H4 (cell line): ENCODE data around the gene PROSER2. TPM values are rescaled to one million over a fixed set of nuclear protein-coding genes. Genes with fewer than 3 reads are reported as not detected.
"Not testable (repeated sequence)": the region's sequence is repeated elsewhere in the genome, so short reads cannot be mapped to it uniquely, and the experiment has no call there.

Experiments
- DNase-seq: peaks from one replicate; pipeline ENCODE4 v3.0.0-alpha.2; 2015; ENCODE audit warnings: low spot score
- total RNA-seq: library from RNA; depleted of rRNA; stranded (reverse); fragments of >200 nt; shearing (Covaris generic); gene quantifications from 2 replicates; pipeline ENCODE4 v1.2.3, GENCODE V29; 2014

The PROSER2 gene
- total RNA-seq, 1 experiment from 2014 or later: 1.9 TPM

DNA sequence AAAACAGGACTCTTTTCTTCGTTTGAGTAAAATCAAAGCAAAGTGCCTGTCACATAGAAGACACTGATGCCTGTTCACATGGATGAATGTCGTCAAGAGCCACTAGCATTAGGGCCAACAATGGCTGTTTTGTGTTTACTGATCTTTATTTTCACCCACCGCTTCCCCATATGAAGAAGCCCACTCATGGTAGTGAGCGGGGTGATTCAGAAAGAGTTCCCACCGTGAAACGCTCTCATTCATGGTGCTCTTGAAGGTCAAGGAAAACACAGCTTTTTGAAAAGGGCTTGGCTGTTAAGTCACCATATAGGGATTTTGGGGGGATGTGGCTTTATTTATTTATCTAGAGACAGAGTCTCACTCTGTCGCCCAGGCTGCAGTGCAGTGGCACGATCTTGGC lies 12.5 kb downstream of the PROSER2 start:
- no peak for DNase-seq

DNA sequence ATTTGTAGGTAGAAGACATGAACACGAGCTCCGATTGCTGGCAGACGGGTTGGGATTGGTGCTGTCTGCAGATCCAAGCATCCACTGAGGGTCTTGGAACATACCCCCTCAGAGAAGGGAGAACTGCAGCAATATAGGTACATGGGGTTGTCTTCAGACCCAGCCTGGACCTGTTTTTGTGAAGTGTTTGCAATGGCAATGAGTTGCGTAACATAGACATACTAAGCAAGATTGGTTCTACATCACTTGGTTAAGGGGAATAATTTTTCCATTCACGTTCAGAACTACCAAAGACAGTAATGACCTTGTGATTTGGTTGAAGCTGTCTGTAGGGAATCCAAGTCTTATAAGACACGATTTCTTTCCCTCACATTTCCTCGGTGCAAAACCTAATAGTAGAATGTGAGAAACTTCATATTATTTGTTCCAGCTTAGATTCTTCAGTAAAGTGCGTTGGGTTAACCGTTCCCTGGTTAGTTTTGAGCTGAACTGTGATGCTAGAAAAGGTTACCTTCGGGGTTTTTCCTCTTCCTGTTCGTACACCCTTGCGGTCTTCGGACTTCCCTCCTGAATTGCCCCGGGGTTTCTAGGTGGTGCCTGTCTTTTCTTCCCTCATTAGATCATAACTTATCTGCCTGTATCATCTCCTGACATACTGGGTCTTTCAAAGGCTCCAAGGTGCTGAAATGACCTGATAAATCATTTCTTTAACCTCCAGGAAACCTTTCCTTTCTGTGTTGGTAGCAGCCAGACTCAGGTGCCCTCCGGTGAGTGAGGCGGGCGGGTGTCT lies 14.4 kb downstream of the PROSER2 start:
- no peak for DNase-seq

DNA sequence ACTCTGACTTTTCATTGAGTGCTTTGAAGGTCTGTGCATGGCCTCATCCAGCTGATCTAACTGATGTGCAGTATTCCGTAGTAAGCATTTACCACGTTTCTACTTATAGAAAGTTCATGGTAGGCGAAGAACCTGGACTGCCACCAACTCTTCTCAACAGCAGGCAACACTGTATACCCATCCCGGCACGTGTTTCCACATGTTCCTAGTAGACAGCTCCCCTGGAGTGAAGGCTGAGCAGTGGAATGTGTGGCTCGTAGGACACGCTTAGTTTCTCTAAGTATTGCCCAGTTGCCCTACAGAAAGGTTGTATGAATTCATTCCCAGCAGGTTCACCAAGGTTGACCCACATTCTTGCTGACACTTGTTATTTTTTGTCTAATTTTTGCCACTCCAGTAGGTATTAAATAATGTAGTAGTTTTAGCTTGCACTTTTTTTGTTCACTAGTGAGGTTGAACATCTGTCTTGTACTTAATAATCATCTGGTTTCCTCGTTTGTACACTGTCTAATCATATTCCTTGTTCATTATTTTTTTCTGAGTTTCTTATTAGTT lies 15.2 kb downstream of the PROSER2 start:
- no peak for DNase-seq

DNA sequence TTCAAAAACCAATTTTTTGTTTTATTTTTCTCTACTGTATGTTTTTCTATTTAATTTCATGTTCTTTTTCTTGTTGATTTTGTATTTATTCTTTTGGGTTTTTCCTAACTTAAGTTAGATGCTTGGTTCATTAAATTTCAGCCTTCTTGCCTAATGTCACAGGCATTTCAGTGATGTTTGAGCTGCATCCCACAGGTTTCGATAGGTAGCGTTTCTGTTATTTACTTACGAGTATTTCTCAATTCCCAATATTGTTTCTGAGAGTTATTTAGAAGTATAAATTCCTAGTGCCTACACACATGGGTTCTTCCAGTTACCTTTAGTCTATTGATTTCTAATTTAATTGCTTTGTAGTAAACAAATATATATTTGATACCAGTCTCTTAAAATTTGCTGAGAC lies 18.2 kb downstream of the PROSER2 start:
- no peak for DNase-seq

DNA sequence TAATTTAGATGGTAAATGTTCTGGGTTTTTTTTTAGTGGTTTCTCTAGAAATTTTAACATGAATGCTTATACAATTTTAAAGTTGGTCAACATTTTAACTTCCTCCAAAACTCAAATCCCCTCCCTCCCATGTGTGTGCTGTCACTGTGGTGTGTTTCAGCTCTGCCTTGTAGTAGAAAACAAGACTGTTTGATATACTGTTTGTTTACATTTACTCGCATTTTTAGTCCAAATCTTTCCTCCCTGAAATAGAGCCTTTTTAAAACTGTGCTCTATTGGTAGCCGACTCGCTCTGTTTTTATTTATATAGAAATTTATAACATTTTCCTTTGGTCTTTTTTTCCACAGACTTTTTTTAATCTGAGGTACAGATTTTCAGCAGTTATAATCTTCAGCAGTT lies 19.3 kb downstream of the PROSER2 start:
- no peak for DNase-seq

DNA sequence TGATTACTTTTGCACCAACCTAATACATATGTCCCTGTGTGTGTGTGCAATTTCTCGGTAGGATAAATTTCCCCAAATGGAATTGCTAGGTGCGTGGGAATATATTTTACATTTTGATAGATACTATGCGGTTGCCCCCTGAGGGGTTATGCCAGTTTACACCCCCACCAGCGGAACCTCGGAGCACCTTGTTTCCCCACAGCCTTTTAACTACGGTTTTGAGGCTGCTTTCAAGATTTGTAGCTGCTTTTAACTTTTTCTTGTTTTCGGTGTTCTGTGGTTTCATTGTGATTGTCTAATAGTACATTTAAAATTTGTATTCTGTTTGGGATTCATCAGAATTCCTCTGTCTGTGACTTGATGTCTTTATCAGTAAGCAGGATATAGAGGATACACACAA lies 22.0 kb downstream of the PROSER2 start:
- DNase-seq: no peak

DNA sequence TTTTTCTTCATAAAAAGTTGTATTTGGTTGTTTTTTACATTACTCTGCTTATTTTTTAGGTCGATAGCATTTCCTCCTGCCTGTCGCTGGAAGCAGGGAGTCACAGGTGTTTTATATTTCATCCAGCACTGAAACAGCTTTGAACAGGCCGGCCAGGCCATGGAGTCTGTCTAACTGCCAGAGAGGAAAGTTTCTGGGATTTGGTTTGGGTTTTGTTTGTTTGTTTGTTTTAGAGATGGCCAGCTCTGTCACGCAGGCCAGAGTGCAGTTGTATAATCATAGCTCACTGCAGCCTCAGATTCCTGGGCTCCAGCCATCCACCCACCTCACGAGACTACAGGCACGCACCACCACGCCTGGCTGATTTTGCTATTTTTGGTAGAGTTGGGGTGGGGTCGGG lies 23.4 kb downstream of the PROSER2 start:
- peak; percentile 44 for DNase-seq

DNA sequence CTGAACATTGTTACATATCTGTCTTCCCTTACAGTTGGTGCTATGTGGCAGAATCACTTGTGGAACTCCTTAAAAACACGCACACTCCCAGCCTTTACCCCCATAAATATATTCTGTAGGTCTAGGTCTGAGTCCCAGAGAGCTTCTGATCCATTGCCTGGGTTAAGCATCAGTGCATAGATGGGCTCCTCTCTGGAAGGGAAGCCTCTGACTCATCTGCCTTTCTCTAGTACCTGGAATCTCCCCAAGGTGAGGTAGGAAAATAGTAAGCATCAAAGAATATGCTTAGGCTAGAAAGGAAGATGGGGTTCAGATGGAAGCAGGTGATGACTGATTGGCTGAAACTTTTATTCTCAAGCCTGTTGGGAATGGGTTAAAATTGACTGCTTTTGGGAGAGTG lies 26.1 kb downstream of the PROSER2 start:
- no peak for DNase-seq

DNA sequence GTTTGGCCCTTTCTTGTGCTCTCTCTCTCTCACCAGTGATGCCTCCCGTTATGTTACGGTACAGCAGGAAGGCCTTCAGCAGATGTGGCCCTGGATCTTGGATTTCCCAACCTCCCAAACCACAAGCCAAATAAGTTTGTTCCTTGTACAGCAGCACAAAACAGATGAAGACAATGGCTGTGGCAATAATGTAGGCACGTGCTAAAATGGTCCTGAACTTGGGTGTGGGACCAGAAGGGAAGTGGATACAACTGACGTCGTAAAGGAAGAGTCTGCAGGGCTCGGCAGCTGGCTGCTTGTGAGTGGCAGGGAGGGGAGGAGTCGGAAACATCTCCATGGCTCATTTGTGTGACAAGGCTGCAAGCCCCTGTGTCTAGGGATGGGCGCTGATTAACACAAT lies 26.8 kb downstream of the PROSER2 start:
- no peak for DNase-seq

DNA sequence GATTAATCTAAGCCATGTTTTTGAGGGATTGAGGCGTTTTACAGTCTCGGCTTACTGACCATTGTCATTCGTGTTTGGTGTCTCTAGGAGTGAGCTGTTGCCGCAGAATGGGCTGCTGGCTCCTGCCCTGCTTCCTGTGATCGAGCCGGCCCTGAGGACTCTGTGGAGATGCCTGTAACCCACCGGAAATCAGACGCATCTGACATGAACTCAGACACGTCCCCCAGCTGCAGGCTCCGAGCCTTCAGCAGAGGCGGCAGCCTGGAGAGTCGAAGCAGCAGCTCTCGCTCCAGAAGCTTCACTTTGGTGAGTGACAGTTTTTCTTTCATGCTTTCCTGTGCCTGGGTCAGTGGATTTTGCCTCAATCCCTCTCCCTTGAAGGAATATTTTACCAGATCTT lies 28.8 kb downstream of the PROSER2 start:
- DNase-seq: no peak

DNA sequence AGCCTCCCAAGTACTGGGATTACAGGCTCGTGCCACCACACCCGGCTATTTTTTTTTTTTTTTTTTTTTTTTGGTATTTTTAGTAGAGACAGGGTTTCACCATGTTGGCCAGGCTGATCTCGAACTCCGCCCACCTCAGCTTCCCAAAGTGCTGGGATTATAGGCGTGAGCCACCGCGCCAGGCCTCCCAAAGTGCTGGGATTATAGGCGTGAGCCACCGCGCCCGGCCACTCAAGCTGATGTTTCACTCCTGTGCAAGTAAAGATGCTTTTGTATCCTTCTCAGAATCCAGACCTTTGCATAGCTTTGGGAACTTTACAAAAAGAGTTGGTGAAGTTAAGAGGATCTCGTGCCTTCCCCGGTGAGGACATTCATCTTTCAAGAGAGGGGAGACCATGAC lies 29.5 kb downstream of the PROSER2 start:
- DNase-seq: not testable (repeated sequence)

DNA sequence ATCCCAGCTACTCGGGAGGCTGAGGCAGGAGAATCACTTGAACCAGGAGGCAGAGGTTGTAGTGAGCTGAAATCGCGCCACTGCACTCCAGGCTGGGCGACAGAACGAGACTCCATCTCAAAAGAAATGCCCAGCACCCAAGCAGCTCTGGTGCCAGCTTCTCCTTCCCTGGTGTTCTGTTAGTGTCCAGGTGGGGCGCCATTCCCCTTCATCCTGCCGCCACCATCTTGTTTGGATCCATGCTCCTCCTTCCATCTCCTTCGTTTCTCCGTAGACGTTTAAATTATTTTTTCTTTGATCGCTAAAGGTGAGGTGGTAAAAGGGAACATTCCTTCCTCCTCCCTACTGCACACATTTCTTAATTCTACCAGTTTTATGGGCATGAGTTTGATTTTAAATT lies 30.3 kb downstream of the PROSER2 start:
- no peak for DNase-seq

DNA sequence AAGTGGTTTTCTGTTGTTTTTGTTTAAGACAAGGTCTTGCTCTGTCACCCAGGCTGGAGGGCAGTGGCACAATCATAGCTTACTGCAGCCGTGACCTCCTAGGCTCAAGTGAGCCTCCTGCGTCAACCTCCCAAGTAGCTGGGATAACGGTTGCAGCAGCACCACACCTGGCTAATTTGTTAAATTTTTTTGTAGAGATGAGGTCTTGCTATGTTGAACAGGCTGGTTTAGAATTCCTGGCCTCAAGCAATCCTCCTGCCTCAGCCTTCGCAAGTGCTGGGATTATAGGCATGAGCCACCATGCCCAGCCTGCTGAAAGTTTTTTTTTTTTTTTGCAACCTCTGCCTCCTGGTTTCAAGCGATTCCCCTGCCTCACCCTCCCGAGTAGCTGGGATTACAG lies 31.1 kb downstream of the PROSER2 start:
- DNase-seq: no peak

DNA sequence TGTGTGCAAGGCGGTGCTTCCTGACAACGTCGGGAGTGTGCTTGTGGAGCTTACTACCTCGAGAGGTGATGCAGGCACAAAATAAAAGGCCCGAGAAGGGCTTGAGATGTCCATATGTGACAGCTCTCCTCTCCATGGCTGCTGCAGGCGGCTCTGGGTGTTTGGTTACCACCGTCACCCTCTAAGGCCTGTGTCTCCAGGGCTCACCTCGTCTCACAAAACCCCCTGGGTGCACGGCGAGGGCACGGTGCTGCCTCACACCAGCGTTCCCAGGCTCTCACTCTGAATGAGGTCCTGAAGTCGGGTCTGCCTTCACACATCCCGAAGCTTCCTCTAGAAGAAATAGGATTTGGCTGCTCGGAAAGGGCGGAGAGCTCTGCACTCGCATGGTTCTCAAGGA lies 32.9 kb downstream of the PROSER2 start:
- no peak for DNase-seq

DNA sequence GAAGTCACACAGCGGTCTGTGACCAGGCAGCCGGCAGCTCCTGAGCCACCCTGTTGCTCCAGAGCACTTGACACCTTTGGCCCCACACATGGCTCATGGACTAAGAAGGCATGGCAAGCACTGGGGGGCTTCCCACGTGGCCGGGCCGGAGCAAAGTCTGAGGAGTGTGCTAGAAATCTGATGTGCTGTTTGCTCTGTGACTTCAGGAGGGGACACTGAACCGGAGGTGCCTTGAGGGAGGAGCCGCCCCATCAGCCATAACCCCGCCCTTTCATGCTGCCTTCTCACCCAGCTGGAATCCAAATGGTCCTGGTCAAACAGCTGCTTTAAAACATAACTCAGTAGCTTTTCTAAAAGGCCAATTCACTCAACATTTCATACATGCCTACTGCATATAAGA lies 33.5 kb downstream of the PROSER2 start:
- DNase-seq: no peak

DNA sequence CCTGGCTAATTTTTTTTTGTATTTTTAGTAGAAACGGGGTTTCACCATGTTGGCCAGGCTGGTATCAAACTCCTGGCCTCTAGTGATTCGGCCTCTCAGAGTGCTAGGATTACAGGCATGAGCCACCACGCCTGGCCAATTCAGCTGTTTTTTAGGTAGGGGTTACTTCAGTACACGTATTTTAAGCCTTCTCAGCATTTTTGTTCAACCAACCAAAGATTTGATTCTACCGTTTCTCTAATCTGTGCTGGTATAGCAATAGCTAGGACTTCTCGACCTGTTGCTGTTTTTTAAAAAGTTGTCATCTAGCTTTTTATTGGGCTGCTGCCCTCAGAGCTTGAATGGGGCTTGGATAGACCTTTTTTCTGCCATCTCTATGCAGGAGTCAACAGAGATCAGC lies 34.9 kb downstream of the PROSER2 start:
- DNase-seq: no peak

DNA sequence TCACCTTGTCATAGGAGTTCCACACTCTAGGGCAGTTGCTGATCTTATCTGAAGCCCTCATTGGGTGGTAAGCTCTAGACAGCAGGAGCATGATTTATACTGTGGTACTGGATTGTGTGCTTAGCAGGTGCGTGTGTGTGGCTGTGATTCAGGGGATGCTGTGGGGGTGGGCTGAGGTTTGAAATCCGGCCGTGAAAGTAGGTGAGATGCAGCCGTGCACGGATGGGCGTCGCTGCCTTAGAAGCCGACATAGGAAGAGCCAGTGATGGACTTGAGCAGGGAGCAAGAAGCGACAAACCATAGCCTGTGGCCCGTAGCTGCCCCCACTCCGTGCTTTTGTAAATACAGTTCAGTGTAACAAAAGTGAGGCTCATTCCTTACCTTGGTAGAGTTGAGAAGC lies 38.2 kb downstream of the PROSER2 start:
- DNase-seq: no peak

DNA sequence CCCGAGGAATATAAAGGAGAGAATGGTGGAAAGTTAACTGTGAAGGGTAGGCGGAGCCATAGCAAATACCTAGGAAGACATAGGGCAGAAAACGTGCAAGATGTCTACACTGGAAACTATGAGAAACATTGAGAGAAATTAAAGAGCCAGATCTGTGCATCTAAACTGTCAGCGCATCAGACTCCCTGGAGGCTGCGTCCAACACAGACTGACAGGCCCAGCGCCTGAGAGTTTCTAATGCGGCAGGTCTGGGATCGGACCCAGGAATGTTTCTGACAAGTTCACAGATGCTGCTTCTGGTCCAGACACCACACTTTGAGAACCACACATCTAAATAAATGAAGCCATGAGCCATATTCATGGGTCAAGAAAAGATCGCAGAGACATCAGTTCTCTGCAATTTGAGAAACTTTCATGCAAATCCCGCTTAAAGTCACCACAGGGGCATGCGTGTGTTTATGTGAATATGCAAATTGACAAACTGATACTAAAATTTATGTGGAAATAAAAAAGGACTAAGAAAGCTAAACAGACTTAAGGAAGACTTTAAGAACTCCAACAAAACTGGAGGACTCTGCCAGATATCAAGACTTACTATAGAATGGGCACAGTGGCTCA lies 38.8 kb downstream of the PROSER2 start:
- DNase-seq: no peak

DNA sequence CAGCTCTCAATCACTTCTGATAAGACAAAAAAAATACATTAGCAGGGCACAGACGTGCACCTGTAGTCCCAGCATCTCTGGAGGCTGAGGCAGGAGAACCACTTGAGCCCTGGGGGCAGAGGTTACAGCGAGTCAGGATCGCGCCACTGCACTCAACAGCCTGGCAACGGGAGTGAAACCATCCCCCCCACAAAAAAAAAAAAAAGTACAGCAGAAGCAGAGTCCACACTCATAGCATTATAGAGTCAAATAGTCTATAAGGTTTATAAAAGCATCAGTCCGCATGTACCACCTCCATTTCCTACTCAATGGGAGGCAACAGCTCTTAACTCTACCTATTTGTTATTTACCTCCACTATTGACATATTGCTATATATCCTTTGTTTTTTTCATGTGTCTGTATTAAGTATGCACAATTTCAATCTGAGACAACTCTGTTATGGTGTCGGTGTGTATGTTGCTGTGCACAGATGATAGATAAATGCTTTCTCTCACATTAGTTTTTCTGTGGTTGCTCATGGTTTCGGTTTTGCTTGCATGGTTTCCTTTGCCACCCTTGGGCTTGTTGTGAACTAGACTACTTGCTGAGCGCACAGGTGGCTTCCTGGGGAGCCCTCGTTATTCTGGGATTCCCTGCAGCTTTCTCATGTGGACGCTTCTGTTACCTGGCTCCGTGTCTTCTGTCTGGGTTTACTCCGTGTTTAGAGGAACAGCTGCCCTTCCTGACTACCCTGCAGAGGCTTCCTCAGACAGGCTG lies 40.4 kb downstream of the PROSER2 start:
- no peak for DNase-seq

DNA sequence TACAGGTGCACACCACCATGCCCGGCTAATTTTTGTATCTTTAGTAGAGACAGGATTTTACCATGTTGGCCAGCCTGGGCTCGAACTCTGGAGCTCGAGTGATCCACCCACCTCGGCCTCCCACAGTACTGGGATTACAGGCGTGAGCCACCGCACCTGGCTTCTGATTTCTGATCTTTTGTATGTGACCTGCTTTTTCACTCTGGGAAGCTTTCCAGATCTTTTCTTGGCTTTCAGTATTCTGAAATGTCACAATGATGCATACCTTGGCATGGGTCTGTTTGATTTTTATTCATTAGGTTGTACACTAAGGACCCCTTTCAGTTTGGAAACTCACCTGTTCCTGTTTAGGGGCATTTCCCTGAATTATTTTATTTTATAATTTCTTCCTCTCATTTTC lies 41.6 kb downstream of the PROSER2 start:
- DNase-seq: no peak

DNA sequence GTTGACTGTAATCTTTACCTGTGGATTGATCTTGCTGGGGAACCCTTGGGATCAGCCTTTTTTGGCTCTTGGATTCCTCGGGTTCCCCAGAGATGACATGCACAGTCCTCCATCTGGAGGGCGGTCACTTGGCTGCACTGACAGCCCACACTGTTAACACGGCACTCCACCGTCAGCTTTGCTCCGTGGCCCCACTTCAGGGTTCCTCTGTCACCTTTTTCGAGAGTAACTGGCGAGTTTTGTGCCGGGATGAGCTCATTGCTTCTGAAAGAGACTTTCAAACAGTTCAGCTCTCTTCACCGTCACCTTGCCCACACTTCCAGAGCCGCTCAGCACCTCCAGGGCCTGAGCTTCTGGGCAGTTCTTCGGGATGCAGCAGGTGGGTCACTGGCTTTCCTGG lies 42.4 kb downstream of the PROSER2 start:
- no peak for DNase-seq

DNA sequence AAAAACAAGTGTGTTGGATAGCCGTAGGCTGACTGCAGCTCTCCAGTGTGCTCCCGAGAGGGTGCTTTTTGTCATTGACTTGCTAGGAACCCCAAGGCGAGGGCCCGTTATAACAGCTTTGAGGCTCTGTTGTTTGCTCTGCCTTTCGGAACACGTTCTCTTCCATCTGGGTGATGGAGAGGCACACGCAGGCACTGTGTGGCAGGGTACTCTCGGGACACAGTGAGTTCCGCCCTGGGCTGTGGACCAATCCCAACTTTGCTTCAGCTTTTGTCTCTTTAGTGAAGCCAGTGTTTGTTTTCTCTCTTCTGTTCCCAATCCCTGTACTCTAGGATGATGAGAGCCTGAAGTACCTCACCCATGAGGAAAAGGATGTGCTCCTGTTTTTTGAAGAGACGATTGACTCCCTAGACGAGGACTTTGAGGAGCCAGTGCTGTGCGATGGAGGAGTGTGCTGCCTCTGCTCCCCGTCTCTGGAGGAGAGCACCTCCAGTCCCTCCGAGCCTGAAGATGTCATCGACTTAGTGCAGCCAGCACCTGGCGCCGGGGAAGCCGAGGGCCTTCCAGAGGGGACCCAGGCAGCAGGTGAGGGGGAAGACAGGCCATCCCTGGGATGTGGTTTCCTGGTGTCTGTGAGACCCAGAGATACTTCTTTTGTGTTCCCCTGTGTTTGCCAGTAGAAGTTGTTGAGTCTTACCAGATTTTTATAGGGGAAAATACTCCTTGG lies 43.2 kb downstream of the PROSER2 start:
- DNase-seq: no peak
